ENCODE results near the gene GALNT4. TPM values are rescaled to one million over a fixed set of nuclear protein-coding genes. Genes with fewer than 3 reads are reported as not detected.

Gene GALNT4
- total and polyA plus RNA-seq, 9 of the 15 experiments (the other 6 are each of a cell fraction or from before 2014, with no cell fraction given): 1.2 to 4.6 (median 3.4) TPM

GRCh38 chr12:89524541-89525304 is at the start of gene GALNT4 (continued):
- TF ChIP-seq PTBP1 (IDR thresholded peaks at IDR 0.05; ENCODE audit: low read depth, low read length): no peak
- TF ChIP-seq, protein P1, sequence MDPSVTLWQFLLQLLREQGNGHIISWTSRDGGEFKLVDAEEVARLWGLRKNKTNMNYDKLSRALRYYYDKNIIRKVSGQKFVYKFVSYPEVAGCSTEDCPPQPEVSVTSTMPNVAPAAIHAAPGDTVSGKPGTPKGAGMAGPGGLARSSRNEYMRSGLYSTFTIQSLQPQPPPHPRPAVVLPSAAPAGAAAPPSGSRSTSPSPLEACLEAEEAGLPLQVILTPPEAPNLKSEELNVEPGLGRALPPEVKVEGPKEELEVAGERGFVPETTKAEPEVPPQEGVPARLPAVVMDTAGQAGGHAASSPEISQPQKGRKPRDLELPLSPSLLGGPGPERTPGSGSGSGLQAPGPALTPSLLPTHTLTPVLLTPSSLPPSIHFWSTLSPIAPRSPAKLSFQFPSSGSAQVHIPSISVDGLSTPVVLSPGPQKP (CRISPR knock-in tag; IDR thresholded peaks at IDR 0.05): no peak
- TF ChIP-seq HIVEP1 (CRISPR knock-in tag; IDR thresholded peaks at IDR 0.05): no peak
- no peak for TF ChIP-seq ZC3H11A (IDR thresholded peaks at IDR 0.05; ENCODE audit: low read depth, low read length)
- no peak for TF ChIP-seq JUND (IDR thresholded peaks at IDR 0.05; ENCODE audit: borderline replicate concordance, low read depth, low read length)
- no peak; the same call in 2 of the 3 replicates for TF ChIP-seq JUND (tag; IDR thresholded peaks at IDR 0.05; ENCODE audit: borderline replicate concordance, low read depth, low read length)
- peak; percentile 31 for TF ChIP-seq PCBP1 (IDR thresholded peaks at IDR 0.05; ENCODE audit: low read depth, low read length, poor library complexity, severe bottlenecking)
- TF ChIP-seq, protein P2, sequence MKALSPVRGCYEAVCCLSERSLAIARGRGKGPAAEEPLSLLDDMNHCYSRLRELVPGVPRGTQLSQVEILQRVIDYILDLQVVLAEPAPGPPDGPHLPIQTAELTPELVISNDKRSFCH (CRISPR knock-in tag; IDR thresholded peaks at IDR 0.05): no peak
- TF ChIP-seq, protein P2 (tag; IDR thresholded peaks at IDR 0.05): 0 out of 2 replicates have a peak, but pooled peaks have one; percentile 15
- TF ChIP-seq, protein P3, sequence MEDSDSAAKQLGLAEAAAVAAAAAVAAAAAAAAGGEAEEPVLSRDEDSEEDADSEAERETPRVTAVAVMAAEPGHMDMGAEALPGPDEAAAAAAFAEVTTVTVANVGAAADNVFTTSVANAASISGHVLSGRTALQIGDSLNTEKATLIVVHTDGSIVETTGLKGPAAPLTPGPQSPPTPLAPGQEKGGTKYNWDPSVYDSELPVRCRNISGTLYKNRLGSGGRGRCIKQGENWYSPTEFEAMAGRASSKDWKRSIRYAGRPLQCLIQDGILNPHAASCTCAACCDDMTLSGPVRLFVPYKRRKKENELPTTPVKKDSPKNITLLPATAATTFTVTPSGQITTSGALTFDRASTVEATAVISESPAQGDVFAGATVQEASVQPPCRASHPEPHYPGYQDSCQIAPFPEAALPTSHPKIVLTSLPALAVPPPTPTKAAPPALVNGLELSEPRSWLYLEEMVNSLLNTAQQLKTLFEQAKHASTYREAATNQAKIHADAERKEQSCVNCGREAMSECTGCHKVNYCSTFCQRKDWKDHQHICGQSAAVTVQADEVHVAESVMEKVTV (CRISPR knock-in tag; IDR thresholded peaks at IDR 0.05): peak; percentile 28; the same call in 1 of the 2 replicates
- TF ChIP-seq TBP (optimal IDR thresholded peaks at IDR 0.05; ENCODE audit: low read depth, low read length): peak; percentile 48
- TF ChIP-seq TFAP4 (CRISPR knock-in tag; IDR thresholded peaks at IDR 0.05; ENCODE audit: borderline replicate concordance): peak; percentile 34
- no peak for TF ChIP-seq ZNF354B (CRISPR knock-in tag; IDR thresholded peaks at IDR 0.05)
- no peak for TF ChIP-seq STAG1 (CRISPR knock-in tag; IDR thresholded peaks at IDR 0.05; ENCODE audit: borderline replicate concordance)
- peak; percentile 87 for TF ChIP-seq POLR2G (IDR thresholded peaks at IDR 0.05; ENCODE audit: low read depth, low read length)
